ENCODE results near the gene IER3.

IER3 gene

DNA sequence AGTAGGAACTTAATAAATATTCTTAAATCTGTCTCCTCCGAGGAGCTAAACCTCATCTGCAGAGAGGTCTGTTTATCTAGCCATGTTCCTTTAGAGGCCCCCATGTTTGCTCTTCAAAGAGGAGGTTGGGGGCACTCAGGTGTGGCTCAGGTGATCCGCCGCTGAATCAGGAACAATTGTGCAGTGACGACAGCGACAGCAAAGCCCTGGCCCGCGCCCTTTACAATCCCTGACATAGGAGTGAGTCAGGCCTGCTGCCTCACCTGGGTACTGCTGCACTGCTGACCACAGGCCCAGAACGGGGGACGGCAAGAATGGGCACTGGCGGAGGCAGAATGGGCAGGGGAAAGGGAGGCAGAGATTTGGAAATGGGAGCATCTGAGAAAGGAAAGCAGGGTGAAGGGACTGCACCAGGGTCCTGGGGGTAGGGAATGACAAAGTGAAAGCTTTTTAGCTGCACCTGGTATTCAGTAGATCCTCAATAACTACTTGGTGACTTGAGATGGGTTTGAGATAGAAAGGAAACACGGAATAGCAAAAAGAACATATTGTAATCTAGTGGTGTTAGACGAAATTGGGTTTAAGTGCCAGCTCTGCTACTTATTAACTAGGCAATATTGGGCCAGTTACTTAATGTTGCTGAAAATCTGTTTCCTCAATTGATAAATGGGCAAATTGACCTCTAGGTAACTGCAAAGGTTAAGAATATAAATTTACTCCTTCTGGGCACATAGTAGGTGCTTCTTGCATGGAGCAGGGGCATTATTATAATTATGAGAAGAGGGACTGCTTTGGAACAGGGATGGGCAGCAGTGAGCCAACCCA lies 5.4 kb upstream of the IER3 start:
- in situ Hi-C loops (cut with HindIII; ENCODE audit: low sequenced_read_pairs) = loop anchor here (25.0 kb wide), 1 partner anchor 138 kb away; the partner anchor contains the start of gene DDR1

DNA sequence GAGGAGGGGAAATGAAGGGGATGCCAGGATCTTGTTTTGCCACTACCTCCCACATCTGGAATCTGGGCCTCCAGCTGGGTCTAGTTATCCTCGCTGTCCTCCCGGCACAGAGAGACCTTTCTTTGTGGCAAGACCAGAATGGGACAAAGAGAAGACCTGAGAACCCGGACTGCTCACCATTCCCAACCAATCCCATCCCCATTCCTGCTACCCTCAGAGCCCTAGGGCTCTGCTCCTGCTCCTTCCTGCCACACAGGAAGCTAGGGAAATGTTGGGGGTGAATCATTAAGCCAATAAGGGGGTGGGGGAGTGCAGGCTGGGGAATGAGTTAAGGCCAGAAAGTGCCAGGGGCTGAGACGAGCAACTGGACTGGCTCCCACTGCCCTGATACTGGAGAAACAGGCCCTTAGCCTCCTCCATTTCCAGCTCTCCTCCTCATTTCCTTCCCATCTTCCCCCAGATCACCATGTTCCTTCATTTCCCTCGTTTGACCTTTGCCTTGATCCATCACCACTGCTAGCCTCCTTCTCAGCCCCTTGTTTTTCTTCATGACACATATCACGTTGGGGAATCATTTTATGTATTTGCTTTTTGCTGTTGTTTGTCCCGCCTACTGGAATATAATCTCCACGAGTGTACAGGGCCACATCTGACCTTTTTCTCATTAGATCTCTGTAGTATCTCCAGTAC lies 4.6 kb upstream of the IER3 start:
- in situ Hi-C loops (cut with HindIII; ENCODE audit: low sequenced_read_pairs) = loop anchor here (25.0 kb wide), 1 partner anchor 138 kb away; the partner anchor contains the start of gene DDR1

DNA sequence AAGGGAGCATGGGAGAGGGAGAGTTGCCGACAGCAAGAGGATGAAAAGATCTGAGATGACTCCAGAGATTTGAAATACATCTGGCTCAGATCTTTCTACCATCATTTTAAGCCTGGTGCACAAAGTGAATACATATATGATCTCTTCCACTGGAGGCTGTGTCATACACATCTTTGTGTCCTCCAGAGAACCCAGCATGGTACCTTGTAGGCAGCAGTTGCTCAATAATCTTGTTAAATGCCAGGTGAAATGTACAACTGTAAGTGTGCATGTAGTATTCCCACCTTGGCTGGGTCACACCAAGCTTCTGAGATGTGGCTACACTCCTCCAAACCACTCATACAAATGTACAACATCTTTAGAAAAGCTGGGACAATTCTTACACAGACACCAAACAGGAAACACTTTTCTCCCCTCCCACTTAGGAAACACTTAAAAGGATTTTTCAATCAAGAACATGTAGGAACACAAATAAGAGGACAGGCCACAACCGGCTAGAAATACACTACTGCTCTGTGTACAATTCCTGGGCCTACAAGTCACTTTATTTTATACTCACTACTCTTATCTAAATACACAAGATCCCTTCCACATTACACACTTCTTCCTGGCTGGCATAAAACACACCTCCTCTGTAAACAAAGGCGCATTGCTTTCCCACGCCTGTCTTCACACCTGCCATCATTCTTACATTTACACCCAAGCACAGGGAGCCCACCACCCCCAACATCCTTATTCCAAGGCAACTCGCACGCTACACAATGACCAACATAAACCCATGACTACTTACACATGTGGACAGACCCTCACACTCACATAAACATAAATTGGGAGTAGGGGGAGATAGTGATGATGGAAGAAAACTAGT lies 3.8 kb upstream of the IER3 start:
- in situ Hi-C loops (cut with HindIII; ENCODE audit: low sequenced_read_pairs) = loop anchor here (25.0 kb wide), 1 partner anchor 139 kb away; the partner anchor contains the start of gene DDR1

DNA sequence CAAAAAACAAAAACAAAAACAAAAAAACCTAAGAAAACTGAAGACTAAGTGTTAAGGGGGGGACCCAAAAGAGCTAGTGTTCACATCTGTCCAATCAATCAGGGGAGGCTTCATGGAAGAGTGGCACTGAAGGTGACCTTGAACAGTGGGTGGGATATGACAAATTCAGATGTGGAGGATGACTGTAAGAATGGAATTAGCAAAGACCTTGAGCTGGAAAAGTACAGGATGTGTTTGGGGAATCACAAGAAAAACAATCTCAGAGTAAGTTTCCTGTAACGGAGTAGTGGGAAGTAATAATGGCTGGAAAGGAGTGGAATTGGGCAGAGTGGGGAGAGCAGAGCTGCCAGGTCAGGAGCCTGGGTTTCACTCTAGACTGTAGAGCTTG lies 2.9 kb upstream of the IER3 start:
- in situ Hi-C loops (cut with HindIII; ENCODE audit: low sequenced_read_pairs) = loop anchor here (25.0 kb wide), 1 partner anchor 140 kb away; the partner anchor contains the start of gene DDR1

DNA sequence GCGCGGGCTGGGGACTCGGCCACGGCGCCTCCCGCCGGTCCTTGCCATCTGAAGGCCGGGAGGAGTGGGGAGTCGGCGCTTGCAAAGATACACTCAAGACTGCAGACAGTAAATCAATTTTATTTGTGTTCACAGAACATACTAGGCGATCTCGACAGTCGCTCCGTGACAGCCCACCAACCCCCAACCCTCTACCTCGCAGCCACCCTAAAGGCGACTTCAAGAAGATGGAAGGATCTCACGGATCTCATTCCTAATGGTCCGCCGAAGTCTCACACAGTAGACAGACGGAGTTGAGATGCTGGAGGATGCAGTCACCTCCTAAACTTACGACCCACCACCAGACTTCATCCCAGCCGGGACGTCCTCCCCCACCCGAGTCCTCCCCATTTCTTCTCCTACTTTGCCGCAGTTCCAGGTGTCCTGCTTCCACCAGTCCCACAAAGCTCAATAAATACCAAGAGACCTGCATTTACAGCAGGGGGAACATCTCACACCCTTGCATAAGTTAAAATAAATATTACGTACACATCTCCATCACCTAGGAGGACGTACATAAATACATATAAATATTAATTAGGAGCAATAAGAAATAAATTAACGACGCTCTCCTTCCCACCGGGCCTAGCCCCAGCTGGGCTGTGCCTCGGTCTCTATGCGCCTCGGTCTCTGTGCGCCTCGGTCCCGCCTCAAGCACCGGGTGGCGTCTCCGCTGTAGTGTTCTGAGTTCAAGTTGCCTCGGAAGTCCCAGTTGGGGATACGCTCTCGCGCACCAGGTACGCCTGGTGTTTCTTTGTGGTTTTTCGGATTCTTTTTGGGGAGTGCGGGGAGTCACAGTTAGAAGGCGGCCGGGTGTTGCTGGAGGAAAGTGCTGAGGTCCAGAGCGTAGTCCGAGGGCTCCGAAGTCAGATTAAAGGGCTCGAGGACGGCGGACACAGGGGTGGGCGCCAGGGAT lies 971 bp downstream of the IER3 start:
- in situ Hi-C loops (cut with HindIII; ENCODE audit: low sequenced_read_pairs) = loop anchor here (25.0 kb wide), 1 partner anchor 144 kb away; the partner anchor contains the start of gene DDR1

DNA sequence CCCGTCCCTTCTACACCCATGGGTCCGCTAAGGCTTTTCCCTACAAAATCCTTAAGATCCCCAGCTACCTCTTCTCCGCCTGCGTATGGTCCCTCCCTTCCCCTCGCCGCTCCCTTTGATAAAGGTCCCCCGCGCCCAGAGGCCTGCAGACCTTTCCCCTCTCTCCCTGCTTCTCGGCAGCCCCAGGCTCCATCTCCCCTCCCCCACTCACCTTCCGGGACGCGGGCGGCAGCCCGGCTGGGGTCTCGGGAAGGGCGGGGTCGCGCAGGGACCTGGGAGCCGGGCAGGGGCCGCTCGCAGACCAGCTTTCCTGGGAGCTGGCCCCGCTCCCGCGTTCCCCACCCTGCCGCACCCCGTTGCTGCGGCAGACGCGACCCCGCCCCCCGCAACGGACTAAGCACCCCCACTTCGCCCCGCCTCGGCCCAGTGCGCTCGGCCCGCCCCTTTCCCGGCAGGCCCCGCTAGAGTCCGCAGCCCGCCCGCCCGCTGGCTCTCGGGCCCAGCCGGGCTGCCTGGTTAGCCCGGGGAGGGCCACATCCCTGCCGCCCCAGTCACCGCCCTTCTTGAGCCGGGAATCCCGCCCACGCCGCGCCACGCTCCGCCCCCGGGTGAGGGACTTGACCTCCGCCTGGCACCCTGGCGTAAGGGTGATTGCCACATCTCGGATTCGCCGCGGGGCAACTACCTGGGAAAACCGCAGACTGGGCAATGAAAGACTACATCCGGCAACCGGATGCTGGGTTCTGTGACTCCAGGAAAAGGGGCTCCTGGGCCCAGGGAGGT lies 1.8 kb downstream of the IER3 start, which contains the start of gene FLOT1:
Gene FLOT1, minus strand, starts transcription at position 372 of the 783 bp plus-strand sequence. CDS start 498 bp downstream, outside the sequence.
- in situ Hi-C loops (cut with HindIII; ENCODE audit: low sequenced_read_pairs) = loop anchor here (25.0 kb wide), 1 partner anchor 145 kb away; the partner anchor contains the start of gene DDR1

DNA sequence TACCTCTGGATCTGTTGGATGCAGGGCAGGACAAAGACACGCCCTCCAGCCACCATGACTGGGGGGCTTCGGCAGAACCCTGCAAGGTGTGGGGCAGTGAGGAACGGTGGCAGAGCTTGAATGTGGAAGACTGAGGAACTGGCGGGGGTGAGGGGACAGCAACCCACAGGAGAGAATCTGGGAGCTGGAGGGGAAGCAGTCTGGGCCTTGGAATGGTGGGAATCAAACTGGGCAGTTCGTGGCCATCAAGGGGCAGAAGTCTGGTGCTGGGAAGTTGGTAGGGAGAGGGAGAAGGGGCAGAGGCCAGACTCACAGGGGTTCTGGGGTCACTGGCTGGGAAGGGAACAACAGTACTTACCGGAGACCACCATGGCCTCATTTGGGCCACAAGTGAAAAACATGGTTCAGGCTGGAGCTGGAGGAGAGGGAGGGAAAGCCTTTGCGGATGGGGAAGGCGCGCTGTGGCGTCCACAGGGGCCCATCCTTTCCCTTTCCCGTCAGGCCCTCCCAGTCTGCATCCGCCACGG lies 2.5 kb downstream of the IER3 start:
- in situ Hi-C loops (cut with HindIII; ENCODE audit: low sequenced_read_pairs) = loop anchor here (25.0 kb wide), 1 partner anchor 145 kb away; the partner anchor contains the start of gene DDR1

DNA sequence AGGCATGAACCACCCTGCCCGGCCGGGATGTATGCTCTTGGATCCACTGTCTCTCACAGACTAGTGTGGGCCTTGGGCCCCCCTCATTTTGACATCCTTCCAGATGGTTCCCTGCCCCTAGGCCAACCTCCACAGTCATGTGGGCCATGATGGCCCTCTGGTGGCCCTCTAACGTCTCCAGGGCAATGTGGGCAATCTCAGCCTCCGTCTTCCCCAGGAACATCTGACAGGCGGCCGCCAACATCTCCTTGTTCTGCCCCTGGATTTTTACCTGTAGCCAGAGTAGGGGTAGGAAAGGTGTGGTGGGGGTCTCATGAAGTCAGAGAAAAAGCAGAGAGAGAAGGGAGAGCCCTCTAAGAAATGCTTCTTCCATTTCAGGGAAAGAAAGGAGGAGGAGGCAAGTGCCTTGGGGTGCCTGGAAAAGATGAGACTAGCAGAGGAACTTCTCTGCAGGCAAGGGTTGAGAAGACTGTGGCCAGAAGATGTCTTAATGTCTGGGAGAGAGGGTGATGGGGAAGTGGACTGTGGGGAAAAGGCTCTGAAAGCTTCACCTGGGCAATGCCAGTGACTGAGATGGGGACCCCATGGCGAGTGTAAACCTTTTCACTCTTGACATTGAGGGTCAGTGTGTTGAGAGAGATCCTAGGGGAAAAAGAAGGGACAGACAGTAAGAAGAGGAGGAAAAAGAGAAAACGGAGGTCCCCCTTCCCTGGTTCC lies 3.1 kb downstream of the IER3 start:
- in situ Hi-C loops (cut with HindIII; ENCODE audit: low sequenced_read_pairs) = loop anchor here (25.0 kb wide), 1 partner anchor 146 kb away; the partner anchor contains the start of gene DDR1

DNA sequence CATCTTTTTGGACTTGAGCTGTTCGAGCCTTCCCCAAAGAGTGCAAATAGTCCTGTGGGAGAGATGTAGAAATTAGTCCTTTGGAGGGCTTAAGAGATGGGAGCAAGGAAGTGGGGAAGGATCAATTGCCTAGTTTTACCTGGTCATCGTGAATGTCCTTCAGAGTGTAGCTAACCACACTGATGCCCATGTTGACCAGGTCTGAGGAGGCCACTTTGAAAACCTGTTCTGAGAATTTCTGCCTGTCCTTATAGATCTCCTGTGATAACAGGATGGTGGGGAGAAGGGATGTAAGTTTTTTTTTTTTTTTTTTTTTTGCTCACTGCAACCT lies 3.8 kb downstream of the IER3 start:
- in situ Hi-C loops (cut with HindIII; ENCODE audit: low sequenced_read_pairs) = loop anchor here (25.0 kb wide), 1 partner anchor 147 kb away; the partner anchor contains the start of gene DDR1

DNA sequence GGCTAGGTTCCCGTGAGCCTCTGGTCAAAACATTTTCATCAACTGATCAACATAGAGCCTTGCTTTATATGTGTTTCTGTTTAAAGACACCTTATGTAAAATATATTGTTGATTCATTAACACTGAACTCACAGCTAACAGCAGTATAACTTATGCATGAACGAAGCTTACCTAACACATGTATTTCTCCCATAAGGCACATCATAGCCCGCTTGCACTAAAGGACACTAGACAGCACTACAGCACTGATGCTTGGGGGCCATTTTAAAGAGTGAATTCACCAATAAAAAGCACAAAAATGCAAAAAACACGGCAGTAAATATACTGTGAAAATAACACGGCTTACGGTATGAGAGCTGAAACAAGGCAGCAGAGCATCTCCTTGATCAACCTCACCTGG lies 5.8 kb downstream of the IER3 start:
- in situ Hi-C loops (cut with HindIII; ENCODE audit: low sequenced_read_pairs) = loop anchor here (25.0 kb wide), 1 partner anchor 149 kb away; the partner anchor contains the start of gene DDR1

DNA sequence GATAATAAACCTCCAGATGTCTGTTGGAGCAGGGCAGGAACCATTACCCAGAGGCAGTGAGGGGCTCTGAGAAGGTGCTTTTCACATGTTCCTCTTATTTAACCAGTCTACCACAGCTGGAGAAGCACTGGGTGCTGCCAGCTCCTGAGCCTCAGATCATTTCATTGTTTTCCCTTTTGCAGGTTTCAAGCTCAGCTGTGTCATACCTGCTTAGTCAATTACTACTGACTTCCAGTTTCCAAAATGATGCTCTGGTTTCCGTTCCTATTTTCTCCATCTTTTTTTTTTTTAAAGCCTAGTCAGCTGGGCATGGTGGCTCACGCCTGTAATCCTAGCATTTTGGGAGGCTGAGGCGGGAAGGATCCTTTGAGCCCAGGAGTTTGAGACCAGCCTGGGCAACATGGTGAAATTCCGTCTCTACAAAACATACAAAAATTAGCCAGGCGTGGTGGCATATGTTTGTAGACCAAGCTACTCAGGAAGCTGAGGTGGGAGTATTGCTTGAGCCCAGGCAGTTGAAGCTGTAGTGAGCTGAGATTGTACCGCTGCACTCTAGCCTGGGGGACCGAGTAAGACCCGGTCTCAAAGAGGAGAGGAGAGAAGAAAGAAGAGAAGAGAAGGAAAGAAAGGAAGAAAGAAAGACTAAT lies 8.6 kb downstream of the IER3 start:
- in situ Hi-C loops (cut with HindIII; ENCODE audit: low sequenced_read_pairs) = loop anchor here (25.0 kb wide), 1 partner anchor 152 kb away; the partner anchor contains the start of gene DDR1

DNA sequence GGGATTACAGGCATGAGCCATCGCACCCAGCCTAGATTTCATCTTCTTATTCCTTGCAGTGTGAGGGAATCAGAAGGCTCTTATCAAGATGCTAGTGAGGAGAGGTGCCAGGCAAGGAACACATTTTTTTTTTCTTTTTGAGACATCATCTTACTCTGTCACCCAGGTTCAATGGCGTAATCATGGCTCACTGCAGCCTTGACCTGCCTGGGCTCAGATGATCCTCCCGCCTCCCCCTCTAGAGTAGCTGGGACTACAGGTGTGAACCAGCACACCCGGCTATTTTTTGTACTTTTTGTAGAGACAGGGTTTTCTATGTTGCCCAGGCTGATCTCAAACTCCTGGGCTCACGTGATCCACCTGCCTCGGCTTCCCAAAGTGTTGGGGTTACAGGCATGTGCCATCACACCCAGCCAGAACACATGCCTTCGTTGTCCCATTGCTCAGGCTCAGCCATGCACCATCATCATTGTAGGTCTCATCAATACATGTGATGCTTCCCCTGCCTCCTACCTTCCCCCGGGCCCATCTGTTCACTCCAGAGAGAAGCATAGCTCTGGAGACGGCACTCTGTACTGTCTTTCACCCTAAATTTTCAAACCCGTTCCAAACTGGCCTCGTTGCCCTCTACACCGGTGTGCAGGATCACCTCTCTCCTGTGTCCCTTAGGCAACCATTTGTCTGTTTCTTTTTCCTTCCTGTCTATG lies 12.0 kb downstream of the IER3 start:
- in situ Hi-C loops (cut with HindIII; ENCODE audit: low sequenced_read_pairs) = loop anchor here (25.0 kb wide), 1 partner anchor 155 kb away; the partner anchor contains the start of gene DDR1

DNA sequence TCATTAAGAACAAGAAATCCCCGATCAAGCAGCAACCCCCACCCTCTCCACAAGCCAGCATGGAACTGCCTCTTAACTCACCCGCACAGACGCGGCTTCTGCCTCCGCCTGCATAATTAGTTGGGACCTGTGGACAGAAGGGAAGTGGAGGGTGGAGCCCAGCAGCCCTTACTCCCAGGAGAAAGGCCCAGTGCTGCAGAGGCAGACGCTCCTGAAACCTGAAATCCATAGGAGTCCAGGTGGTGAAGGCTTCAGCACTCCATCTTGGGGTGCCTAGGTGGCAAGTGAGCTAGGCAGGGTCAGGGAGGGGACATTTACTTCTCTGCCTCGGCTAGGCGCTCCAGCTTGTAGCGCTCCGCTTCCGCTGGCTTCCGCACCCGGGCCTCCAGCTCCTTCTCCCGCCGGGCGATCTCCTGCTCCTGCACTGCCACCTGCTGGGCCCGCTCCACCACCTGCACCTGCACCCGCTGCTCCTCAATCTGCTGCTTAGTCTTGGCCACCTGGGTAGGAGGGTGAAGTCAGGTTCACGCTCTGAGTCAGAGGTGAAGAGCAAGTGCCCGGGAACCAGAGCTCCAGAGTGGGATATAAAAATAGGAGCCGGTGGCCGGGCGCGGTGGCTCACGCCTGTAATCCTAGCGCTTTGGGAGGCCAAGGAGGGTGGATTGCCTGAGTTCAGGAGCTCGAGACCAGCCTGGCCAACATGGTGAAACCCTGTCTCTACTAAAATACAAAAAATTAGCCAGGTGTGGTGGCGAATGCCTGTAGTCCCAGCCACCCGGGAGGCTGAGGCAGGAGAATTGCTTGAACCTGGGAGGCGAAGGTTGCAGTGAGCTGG lies 13.5 kb downstream of the IER3 start:
- in situ Hi-C loops (cut with HindIII; ENCODE audit: low sequenced_read_pairs) = loop anchor here (25.0 kb wide), 1 partner anchor 156 kb away; the partner anchor contains the start of gene DDR1

DNA sequence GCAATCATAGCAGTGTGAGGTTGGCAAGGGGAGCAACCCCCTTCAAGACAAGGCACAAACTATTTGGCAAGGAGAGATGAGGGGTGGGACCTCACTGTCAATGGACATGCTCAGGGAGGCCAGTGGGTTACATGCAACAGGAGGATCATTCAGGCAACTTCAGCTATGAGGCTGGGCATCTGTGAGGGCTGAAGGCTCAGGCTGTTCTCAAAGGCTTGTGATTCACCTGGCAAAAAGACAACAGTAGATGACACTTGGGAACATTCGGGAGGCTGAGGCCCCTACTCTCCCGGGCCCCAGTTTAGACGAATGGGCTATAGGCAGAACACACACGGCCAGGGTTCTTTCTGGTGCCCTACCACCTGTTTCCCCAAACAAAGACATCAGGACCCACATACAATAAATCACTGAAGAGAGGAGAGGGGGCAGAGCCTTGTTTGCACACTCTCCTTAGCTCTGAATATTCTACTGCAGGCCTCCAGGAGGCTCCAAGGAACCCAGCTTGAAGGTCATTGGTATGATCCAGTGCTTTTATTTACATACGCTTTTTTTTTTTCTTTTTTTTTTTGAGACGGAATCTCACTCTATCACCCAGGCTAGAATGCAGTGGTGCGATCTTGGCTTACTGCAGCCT lies 16.3 kb downstream of the IER3 start:
- in situ Hi-C loops (cut with HindIII; ENCODE audit: low sequenced_read_pairs) = loop anchor here (25.0 kb wide), 1 partner anchor 159 kb away; the partner anchor contains the start of gene DDR1

All from DLD1 (cell line).